ENCODE results near the gene PASK.

The PASK gene

DNA sequence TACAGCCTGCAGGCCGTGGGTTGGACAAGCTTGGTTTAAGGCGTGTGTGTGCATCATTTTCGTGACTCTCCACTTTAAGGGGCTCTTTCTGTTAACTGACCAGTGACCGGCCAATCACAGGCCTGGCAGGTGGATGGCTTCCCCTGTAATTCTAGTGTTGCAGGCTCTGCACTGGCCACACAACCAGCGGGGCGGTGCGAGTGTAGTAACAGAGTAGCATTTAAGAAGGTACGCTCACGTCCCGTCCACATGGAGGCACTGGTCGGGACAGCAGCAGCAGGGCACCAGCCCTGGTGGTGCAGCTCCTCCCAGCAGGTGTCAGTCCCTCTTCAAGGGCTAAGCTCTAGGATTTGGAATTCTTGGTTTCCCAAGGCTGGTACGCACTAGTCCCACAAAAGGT lies 31.2 kb upstream of the PASK start:
- no peak for DNase-seq (ENCODE audit: low read depth in 1 of 2, low spot score in 1 of 2)

DNA sequence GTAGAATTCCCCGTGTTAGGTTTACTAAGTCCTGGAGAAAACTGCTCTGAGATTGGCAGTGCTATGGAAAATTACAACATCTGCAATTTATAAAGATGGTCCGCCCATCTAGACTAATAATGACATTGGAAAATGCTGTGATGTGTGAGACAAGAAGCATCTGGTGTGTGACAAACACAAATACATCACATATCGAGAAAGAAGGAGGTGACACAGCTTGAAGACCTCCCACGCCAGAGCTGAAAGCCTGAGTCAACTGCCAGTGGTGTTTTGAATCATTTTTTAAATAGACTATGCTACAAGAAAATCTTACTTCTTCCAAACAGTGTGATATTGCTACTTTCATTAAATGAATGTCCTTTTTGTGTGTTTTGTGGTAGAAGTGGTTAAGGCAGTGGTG lies 30.6 kb upstream of the PASK start:
- DNase-seq (ENCODE audit: low read depth in 1 of 2, low spot score in 1 of 2), result no peak

DNA sequence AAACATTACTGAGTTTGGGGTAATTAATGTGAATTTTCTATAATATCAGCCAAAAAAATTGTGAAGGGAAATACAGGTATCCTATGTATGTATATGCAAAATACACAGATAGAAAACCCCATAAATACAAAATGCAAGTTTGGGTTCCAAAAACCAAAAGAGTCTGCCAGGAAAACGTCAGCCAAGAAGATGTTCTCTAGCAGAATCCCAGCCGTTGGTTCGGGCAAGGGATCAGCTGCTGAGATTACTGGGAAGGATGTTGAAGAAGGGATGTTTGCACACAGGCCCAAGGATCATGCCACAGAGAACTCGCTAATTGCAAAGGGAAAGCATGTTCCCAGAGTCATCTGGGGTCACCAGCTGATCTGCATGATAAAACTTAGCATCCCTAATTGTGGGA lies 29.7 kb upstream of the PASK start:
- DNase-seq (ENCODE audit: low read depth in 1 of 2, low spot score in 1 of 2), result no peak

DNA sequence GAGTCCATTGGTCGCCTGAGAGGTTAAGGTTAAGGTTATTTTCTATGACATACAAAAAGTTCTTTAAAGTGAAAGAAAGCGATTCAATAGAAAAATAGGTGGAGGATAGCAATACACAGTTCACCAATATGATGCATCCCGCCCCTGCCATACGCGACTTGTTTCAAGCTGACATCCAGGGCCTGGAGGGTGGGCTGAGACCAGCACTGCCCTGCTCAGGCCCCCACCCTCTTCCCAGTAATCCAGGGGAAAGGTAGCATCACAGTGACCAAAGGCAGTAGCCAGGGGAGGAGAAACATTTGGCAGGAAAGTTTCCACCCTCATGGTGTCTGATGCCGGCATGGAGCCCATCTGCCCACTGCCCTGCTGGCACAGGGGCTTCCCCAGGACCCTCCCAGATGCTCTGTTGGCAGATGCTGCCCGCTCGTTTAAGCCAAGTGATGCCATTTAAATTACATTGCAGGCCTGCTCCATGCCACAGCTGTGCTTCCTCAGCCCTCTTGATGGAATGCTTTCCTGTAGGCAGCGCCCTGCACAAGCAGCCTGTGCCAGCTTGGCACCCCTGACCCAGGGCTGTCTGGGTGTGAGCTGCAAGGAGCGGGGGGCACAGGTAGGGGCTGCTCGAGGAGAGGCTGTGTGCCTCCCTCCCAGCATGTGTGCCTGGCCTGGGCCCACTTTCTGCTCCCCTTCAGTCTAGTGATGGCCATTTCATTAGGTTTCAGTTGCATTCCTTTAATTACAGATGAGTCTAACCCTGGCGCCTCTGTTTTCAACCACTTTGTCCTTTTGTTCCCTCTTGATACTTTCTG lies 28.5 kb upstream of the PASK start:
- no peak for DNase-seq (ENCODE audit: low read depth in 1 of 2, low spot score in 1 of 2)

DNA sequence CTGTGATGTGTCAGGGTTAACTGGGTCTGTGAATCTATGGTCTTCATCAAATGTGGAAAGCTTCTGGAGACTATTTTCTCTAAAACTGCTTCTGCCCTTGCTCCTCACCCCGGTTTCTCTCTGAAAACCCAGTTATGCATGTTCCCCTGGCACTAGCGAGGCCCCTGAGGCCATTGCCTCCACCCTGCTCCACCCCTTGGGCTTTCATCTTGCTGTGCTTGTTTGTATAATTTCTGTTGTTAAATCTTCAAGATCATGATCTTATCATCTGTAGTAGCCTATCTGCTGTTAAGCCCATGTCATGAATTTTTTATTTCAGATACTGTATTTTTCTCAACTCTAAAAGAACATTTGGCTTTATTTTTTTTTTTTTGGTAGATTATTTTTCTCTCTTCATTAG lies 24.3 kb upstream of the PASK start:
- no peak for DNase-seq (ENCODE audit: low read depth in 1 of 2, low spot score in 1 of 2)

DNA sequence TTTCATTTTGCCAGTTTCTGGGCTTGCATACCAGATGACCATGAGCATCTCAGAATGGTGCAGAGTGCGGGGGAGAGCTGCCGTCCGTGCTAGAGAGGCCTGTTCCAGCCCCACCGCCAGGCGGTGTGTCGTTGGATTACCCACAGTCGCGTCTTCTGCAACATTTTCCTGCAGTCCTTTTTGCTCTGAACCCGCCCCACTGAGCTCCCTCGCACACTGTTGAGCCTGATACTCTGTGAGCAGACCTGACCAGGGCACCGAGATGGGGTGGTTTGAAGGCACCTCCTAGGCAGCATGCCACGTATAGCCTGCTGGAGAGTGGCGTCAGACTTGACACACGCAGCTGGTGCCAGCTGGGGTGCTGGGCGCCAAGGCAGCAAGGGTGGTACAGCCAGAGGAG lies 19.1 kb upstream of the PASK start:
- DNase-seq (ENCODE audit: low read depth in 1 of 2, low spot score in 1 of 2), result no peak

DNA sequence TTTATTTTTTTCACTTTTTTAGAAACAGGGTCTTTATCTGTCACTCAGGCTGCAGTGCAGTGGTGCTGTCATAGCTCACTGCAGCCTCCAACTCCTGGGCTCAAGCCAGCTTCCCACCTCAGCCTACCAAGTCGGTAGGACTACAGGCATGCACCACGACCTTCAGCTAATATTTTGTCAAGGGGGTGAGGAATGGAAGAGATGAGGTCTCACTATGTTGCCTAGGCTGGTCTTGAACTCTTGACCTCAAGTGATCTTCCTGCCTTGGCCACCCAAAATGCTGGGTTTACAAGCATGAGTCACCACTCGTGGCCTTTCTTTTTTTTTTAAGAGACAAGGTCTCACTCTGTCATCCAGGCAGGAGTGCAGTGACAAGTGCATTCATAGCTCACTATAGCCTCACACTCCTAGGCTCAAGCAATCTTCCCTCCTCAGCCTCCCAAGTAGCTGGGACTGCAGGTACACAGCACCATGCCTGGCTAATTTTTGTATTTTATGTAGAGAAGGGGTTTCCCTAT lies 14.4 kb upstream of the PASK start:
- DNase-seq (ENCODE audit: low read depth in 1 of 2, low spot score in 1 of 2), result no peak

DNA sequence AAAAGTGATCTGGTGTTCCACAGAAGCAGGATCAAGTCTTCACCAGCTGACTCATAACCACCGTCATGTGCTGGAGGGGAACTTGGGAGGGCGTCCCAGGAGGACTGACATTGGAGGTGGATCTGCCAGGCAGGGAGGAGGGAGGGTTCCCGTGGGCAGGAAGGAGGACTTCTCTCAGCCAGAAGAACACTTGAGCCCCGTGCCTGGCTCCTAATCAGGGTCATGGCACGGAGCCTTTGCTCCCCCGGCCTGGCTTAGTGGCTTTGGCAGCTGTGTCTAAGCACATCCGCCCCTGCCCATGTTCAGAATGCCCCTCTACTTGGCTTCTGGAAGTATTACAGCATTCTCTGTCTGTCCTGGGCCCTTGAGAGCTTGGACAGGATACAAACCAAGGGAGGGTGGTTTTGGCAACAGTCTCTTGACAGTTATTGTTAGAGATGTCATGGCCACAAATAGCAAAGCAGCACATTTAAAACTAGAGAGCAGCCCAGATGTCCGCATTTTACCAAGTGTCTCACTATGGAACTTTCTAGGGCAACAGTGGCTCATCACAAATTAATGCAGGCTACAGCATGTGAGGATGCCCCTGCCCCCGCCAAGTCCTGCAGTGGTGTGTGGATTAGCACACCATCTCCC lies 12.5 kb upstream of the PASK start:
- no peak for DNase-seq (ENCODE audit: low read depth in 1 of 2, low spot score in 1 of 2)

DNA sequence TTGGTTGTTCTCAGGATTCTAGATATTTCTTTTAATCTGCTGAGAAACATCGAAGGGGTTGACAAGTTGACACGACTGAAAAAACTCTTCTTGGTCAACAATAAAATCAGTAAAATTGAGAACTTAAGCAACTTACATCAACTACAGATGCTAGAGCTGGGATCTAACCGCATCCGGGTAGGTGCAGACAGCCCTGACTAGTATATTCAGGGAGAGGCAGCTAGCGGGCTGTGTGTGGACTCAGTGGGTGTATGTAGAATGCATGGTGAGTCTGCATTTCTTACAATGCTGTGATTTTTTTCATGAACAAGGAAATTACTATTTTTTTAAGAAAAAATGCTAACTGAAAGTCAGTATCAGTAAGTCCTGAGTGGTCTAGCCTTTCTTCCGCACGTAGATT lies 11.0 kb upstream of the PASK start:
- DNase-seq (ENCODE audit: low read depth in 1 of 2, low spot score in 1 of 2), result no peak

DNA sequence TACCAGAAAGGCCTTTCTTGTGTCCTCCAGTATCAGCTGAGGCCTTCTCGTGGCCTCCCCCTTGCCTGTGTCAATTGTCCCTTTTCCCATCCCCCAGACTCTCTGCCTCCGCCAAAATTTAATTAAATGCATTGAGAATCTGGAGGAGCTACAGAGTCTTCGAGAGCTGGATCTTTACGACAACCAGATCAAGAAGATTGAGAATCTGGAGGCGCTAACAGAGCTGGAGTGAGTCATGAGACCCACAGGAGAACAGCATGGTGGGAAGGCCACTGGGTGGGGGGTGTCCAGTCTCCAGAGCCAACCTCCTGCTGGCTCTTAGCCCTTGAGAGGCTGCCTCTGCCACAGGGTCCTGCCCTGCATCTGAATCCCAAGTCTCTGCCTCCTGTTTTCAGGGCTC lies 9.8 kb upstream of the PASK start:
- no peak for DNase-seq (ENCODE audit: low read depth in 1 of 2, low spot score in 1 of 2)

DNA sequence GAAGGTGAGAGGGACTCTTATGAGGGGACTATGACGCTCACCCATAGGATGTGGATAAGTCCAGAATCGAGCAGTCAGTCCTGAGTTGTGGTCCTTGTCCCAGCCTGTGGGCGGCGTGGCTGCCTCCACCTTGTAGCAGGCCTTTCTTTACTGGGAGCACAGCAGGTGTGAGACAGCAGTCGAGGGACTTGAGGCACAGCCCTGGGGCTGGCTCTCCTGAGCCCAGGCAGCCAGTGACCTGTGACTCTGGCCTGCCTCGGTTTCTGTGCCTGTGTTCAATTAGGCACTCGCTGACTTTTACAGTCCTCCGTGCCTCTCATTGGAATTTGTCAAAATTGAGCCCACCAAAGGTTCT lies 9.3 kb upstream of the PASK start:
- no peak for DNase-seq (ENCODE audit: low read depth in 1 of 2, low spot score in 1 of 2)

DNA sequence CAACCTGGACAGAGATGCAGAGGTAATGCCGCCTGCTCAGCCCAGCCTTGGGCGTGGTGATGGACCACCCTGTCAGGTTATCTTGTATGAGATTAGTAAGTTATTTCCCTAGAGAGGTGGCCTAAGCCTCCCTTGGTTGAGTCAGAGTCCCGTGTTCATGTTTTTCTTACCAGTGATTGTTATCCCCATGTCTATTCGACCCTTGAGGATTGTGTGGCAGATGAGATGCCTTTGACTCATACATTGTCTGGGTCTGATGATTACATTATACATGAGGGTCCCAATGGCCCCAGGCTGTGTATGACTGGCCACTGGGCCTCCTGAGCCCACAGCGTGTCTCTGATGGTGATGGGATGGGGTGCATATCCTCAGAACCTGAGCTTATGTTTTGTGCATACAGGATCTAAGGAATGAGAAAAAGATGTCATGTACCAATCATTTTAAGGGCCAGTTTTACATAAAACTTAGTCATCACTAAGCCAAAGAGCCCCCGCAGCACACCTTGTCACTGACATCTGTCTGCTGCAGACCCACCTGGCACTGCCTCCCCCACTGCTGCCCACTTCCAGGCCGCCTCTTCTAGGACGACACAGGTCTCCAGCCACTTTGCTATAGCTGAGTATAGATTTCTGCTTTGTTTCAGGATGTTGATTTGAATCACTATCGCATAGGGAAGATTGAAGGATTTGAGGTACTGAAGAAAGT lies 8.7 kb upstream of the PASK start:
- no peak for DNase-seq (ENCODE audit: low read depth in 1 of 2, low spot score in 1 of 2)

DNA sequence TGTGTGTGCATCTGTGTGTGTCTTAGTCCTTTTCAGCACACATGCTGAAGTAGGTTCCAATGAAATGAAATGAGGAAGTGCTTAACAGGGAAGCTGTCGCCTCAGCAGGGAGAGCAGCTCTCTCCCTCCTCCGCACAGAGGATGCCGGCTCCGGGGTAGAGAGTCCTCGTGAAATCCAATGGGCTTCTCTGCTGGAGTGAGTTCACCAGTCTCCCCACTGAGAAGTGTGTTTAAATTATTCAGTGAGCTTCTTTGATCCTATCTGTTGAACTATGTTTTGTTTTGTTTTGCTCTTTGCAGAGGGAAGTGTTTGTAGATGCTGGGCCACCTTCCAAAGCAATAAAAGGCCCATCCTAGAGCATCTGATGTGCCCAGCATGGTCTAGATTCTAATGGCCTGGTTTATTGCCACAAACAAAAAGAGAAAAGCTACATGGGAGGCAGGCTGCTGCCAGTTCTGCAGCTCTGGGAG lies 7.7 kb upstream of the PASK start:
- no peak for DNase-seq (ENCODE audit: low read depth in 1 of 2, low spot score in 1 of 2)

DNA sequence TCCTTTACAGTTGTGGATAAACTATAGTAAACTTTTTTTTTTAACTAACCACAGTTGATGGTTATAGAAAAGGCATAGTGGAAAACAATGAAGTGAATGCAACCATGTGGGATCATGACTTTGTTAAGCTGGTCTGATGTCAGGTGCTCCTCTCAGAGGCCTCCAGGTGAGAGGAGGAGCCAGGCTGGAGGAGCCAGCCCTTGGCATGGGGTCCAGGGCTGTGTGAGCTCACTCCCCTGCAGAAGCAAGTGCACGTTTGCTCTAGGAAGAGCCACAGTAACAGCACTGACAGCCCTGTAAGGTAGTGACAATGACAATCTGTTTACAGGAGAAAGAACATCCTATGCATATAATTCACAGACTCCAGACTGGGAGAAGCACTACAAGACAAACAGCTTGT lies 6.7 kb upstream of the PASK start:
- DNase-seq (ENCODE audit: low read depth in 1 of 2, low spot score in 1 of 2), result no peak

DNA sequence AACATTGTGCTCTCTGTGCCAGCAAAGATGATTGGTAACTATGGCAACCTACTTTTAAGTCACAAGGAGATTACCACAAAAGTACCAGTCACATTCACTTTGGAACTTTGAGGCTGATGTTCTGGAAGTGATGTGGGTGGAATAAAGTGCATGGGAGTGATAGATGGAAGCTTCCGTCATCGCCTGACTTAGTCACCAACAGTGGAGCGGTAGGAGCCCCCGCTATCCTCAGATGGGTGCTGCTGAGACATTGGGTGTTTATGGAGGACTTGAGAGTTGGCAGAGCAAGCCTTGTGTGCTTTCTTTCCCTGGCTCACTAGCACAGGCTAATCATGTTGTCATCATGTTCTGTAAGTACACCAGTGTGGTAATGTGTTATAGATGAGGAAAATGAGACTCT lies 5.6 kb upstream of the PASK start:
- no peak for DNase-seq (ENCODE audit: low read depth in 1 of 2, low spot score in 1 of 2)

DNA sequence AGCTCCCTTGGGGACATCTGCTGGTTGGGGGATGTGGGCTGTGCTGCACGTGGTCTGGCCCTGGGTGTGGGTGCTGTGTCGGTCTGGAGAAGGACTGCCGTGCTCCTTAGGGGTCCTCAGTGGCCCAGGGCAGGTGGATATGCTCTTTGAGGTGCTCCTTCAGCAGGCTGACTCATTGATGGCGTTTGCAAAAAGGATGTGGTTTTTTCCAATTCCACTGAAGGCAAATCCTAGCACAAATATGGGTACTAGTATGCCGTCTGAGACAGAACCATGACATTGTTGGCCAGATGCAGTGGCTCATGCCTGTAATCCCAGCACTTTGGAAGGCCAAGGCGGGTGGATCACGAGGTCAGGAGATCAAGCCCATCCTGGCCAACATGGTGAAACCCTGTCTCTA lies 4.3 kb upstream of the PASK start:
- DNase-seq (ENCODE audit: low read depth in 1 of 2, low spot score in 1 of 2), result no peak

DNA sequence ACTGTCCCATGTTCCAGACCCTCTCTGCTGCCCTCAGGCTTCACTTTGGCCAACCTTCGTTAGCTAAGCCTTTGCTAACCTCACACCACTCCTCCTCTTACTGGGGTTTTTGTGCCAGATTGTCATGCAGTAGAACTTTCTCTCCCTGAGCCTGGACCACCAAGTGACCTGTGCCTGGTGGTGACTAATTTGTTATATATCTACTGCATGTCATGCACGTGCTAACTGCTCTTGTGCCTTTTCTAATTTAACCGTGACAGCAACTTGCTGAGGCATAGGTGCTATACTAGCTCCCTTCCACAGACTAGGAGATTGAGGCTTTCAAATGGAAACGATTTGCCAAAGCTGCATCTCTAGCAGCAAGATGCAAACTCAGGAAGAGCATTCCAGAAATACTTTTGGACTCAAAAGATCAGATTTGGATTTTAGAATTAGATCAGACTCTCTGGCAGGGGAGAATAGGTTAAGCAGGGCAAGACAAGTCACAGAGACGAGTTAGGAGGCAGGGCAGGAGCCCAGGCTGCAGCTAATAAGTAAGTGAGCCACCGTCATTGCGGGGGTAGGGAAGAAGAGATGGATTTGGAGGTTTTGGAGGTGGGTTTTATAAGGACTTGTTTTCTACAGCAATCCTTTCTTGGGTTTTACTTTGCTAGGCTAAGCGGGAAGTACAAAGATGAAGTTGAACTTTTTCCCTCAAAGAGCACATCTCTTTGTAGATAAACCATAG lies 2.8 kb upstream of the PASK start:
- no peak for DNase-seq (ENCODE audit: low read depth in 1 of 2, low spot score in 1 of 2)

DNA sequence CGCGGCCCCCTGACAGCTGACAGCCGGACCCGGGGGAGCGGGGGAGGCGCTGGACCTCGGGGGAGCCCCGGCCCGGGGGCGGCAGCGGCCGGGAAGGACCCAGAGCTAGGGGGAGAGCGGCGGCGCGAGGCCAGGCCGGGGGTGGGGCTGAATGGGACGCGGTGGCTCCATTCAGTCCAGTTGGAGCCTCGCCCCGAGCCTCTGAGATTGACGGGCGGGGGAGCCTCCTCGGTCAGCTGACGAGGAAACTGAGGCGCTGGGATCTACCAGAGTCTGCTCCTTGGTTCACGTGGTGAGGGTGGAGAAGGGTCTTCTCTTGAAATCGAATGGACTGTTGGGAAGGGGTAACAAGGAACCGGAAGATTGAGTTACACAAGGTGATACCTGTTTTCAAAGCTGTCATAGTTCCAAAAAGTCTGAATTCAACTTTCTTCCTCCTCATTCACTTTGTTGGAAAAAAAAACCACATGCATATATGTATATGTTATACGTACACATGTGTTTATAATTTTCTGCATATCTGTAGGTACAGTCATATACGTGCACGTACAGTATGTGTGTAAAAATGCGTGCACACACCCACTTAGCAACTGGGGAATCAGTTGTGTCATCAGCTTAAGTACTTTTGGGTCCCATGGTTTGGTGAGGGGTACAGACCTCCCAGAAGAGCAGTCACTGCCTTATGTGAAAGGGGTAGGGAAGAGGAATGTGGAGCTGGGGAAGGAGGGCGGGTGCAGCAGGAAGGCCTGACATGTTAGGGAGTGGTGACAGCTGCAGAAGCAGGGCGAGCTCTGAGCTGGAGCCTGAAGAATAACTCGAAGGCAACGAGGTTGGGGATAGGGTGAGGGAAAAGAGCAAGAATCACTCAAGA lies 1.6 kb upstream of the PASK start:
- no peak for DNase-seq (ENCODE audit: low read depth in 1 of 2, low spot score in 1 of 2)

DNA sequence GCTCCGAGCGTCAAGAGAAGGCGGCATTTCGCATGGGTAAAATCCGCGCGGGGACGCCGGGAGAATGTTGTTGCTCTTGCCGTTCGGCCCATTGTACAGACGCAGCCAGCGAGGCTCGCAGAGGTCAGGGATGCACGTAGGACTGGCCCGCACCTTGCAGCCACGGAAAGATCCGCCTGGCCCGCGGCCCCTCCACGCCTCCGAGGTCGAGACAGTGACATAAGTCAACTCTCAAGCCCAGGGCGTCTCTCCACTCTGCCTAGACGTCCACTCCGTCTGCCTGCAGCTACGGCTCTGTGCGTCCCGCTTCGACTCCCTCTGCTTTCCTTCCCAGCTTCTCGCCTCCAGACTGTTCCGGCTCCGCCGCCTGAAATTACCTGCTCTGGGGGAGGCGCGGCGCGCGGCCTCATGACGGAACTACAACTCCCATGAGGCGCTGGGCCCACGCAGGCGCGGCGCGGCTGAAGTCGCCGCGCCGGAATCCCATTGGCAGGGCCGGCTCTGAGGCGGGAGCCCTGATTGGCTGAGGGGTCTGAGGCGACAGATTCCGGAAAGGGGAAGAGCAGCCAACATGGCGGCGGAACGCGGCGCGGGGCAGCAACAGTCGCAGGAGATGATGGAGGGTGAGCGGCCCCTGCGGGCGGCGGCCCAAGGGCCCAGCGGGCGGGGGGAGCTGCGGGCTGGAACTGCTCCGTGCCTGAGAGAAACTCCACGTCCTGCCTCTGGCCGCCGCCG lies 820 bp upstream of the PASK start, which contains the start of gene PPP1R7:
PPP1R7 (plus strand) TSS at position 543 of the 735 bp plus-strand sequence; CDS start at position 572, 29 bp downstream.
- peak; percentile 91 for DNase-seq (ENCODE audit: low read depth in 1 of 2, low spot score in 1 of 2)

DNA sequence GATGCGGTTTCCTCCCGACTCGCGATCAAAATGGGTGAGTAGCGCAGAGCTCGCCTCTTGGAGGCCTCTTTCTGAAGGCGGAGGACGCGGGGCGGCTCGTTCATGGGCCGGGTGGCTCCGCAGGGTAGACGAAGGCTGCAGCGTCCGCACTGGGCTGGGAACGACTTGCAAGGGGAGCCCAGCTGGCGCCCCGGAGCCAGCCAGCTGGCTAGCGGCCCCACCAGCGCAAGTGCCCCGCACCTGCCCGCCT lies 328 bp upstream of the PASK start:
- no peak for DNase-seq (ENCODE audit: low read depth in 1 of 2, low spot score in 1 of 2)

All from stimulated activated CD4-positive, alpha-beta T cell treated with anti-CD3 and anti-CD28 coated beads, Interleukin-15, amount 100 ng/mL, for 1 hour (primary cell).